HG02938 (cell line): Measurements from ENCODE around the gene HIVEP2.
A peak's percentile ranks its signal among the peaks of the same experiment; 100 is the strongest.

ENCODE experiments used
- ATAC-seq: cut with Tn5 transposase; IDR thresholded peaks from one replicate; pipeline ENCODE4 v1.9.1; 2021; ENCODE audit warnings: mild to moderate bottlenecking, moderate library complexity; ENCODE audit not compliant: unreplicated experiment

The HIVEP2 gene

GRCh38 chr6:142712231-142712630, 232.7 kb downstream of the HIVEP2 start:
- ATAC-seq: no peak

GRCh38 chr6:142708651-142709050, 236.3 kb downstream of the HIVEP2 start:
- ATAC-seq: no peak

- ATAC-seq: no peak
Observed at GRCh38 chr6:142707255-142707654, 237.7 kb downstream of the HIVEP2 start.

GRCh38 chr6:142706210-142706609, 238.8 kb downstream of the HIVEP2 start:
- no peak for ATAC-seq

- ATAC-seq: no peak
Observed at GRCh38 chr6:142705054-142705453, 239.9 kb downstream of the HIVEP2 start.

- ATAC-seq: peak; percentile 48
Observed at GRCh38 chr6:142702501-142703460, 242.2 kb downstream of the HIVEP2 start.
